CD4-positive, alpha-beta T cell treated with Interleukin-6 for 4 hours (primary cell): ENCODE measurements around the gene LRCH1.
A peak's percentile ranks its signal among the peaks of the same experiment; 100 is the strongest.

ENCODE experiments used
- DNase-seq: peaks from one replicate; pipeline ENCODE4 v3.0.0-alpha.2; 2020; ENCODE audit warnings: mixed read lengths

Gene LRCH1

DNA sequence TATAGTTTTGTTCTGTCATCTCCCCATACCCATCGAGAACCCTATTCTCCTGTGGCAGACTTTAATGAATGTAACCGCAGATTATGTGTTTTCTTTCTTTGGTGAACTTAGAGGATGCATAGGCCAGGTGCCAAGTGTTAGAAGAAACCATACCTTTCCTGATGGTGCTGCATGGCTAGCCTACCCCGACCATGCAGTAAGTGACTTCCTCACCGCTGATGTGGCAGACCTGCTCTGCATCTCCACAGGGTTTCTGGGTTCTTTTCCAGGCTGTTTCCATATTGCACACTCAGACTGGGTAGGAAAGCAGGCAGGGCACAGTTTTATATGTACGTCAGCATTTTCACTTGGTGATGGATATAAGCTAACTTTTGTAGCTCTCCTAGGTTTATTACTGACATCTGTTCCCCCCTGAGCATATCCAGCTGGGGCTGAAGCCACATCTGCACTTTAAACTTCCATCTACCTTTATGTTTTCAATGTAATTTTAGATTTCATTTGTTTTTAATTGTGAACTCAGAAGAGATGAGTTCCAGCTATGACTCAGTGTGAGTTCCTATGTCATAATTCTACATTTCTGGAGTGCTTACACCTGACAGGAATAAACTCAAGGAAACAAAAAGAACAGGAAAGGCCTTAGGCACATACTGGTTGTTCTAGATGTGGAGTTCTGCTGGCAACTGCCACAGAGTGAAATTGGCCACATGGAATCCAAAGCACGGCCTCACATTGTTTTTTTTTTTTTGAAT, 42.3 kb downstream of the LRCH1 start:
- DNase-seq: peak; percentile 9

DNA sequence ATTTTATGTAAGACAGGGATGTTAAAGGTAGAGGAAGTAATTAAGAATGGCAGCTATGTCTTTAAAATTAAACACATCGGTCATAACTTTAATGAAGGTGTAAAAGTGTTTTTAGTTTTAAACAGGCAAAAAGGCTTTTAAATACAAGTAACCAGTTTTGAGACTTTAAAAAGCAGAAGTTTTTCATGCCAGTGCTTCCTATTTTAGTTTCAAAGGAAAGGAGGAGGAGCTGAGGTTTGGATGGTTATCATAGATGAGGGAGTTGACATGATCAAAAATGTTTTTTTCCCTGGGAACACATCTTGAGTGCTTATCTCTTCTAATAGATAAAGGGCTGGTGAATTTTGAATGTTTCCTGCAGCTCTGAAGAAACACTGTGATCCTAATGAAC, 42.9 kb downstream of the LRCH1 start:
- no peak for DNase-seq

GRCh38 chr13:46596466-46596865, 43.5 kb downstream of the LRCH1 start:
- no peak for DNase-seq

DNA sequence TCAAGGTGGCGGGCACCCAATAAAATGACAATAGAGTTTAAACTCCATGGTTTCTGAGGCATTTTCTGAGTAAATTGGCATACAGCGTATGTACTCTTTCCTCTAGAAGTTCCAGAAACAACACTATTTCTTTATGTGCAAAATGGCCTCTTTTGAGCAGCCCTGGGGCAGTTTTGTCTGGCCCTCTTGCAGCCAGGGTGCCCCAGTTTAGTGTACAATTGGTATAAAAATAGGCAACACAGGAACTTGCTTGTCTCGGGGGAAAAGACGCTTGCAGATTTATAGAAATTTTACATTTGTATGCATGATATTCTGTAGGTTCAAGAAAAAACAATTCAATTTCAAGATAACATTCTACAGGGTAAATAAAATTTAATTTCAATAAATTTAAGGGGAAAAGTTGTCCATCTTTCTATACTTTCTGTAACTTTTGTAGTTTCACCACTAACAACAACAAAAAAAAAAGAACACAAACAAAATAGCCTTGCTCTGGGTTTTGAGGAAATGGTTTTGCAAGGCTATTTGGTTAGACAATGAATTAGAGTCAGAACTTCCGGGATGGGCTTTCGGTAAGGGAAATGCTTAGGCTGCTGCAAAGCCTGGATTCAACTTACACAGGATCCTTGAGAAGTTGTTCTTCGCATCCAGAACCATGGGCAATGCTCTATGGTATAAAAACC, 45.3 kb downstream of the LRCH1 start:
- no peak for DNase-seq

- DNase-seq: no peak
Measured at GRCh38 chr13:46598820-46599180, 45.8 kb downstream of the LRCH1 start.

- no peak for DNase-seq
Measured at GRCh38 chr13:46600943-46601311, 48.0 kb downstream of the LRCH1 start.

- no peak for DNase-seq
Measured at GRCh38 chr13:46602531-46602930, 49.6 kb downstream of the LRCH1 start.

GRCh38 chr13:46603165-46603603, 50.2 kb downstream of the LRCH1 start:
- DNase-seq: no peak

DNA sequence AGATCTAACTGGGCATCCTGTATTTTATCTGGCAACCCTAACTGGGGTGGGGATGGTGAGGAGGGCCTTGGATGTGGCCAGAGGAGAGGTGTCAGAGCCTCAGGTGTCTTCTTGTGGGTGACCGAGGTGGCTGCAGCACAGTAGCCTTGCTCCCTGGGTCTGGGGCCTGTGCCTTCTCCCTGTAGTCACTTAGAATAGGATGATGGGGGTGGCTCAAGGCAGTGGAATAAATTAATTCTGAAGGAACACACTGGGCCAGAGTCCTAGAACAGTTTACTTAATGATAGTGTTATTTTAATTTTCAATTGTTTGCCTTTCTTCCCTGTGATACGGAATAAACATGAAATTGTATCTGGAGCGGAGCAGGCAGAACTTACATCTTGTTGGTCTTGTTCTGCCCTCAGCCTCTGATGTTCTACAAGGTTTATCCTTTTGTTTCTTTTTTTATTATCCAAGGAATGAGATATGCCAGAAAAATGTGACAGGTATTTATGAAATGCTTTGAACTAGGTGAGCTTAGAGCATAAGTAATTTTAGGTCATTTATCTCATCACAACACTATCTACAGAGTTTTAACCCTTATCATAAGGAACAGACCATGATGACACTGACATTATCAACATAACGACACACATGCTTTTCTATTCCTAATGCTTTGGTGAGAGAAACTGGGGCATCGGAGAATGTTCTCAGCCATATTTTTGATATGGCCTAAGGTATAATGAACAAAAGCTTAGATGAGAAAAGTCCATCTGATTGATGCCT, 51.4 kb downstream of the LRCH1 start:
- DNase-seq: no peak

DNA sequence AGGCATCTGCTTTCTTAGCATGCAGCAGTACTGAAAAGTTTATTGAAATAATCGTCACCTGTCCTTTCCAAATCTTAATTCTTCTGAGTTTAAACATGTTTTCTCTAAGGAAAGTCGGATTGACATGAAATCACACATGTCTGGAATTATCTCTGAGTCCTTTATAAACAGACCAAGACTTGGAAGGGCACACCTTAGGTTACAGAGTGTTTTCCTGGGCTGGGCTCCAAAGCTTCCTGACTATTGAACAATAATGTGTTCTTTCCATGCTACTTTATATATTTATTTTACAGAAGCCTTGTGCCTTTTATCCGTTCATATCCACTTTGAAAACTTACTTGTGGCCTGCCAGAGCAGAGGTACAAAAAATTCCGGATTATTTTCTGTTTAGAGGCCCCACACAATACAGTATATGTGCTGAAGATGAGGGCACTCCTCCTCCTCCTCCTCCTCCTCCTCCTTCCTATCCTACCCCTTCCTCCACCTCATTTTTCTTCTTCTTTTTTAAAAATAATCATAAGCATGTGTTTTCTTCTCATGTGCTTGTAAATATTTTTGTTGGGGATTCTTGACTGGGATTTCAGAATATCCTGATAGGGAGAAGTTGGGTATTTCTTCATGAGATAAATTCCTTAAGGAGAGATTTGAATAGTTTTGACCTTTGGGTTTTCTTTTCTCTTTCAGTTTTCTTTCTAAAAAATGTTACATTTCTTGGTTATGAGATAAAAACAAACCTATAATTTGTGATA, 52.3 kb downstream of the LRCH1 start:
- DNase-seq: no peak

DNA sequence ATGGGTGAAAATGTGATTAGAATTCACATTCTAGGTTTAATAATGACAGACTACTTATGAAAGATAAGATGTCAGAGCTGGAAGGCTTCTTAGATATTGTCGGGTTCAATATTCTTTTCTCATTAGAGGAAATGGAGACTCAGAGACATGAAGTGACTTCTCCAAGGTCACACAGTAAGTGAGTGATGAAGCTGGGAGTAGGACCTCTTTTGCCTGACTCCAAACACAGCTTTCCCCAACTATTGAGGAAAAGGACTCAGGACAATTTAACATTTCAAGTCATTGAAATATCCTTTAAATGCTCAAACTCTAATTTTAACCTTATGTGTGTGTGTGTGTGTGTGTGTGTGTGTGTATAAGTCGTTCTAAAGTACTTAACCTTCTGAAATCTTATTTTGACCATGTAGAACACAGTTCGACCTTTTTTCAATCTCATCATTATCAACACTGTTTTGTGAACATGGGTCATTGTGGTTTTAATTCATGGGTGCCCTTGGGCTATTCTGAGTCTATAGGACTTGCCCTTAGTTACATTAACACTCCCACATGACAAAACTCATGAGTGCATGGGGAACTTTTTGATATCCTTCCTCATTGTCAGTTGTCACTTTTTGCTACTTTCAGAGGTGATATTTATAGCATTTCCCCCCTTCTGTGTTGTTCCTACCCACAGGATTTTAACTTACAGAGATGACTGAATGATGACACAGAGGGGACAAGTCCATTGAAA, 53.0 kb downstream of the LRCH1 start:
- no peak for DNase-seq

- DNase-seq: no peak
Measured at GRCh38 chr13:46606970-46607369, 54.0 kb downstream of the LRCH1 start.

- peak; percentile 36 for DNase-seq
Measured at GRCh38 chr13:46607768-46608564, 55.0 kb downstream of the LRCH1 start.

- DNase-seq: no peak
Measured at GRCh38 chr13:46609052-46609451, 56.1 kb downstream of the LRCH1 start.

- no peak for DNase-seq
Measured at GRCh38 chr13:46609726-46610125, 56.8 kb downstream of the LRCH1 start.

- DNase-seq: no peak
Measured at GRCh38 chr13:46612267-46612666, 59.3 kb downstream of the LRCH1 start.

- DNase-seq: no peak
Measured at GRCh38 chr13:46613409-46614049, 60.6 kb downstream of the LRCH1 start.

- DNase-seq: no peak
Measured at GRCh38 chr13:46614582-46614981, 61.6 kb downstream of the LRCH1 start.

DNA sequence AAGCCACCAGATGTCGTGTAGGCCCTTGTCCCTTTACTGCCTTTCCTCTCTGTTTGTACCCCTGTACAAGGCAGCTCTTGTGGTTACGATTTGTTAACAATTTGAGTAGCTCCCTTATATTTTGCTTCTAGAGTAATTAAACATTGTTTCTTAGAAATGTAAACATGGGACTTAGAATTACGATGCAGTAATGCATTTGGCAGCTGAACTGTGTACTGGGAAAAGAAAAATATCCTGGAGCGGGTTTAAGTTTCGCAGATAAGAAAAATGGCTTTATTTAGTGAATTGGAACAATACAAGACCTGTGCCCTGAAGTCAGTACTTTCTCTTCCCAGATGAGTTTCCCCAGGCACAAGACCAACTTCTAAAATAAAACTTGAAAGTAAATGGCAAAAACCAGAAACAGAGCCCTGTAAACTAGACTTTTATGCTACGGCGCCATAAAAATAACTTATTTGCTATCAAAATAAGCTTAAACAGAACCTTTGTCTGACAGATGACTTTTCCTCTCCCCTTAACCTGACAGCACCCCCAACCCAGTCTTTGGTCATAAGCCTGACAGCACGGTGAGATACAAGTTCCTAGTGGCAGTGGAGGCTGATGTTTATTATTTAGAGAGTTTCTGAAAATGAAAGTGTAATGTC, 63.0 kb downstream of the LRCH1 start:
- DNase-seq: no peak

GRCh38 chr13:46617229-46617721, 64.3 kb downstream of the LRCH1 start:
- DNase-seq: no peak
